IPS-11a (cell line): ENCODE results near the gene PRICKLE2.

Experiments
- H3K4me3 ChIP-seq: one replicate; pipeline ENCODE4 v1.5.1; 2013; ENCODE audit warnings: low read depth, low read length, control low read depth

Gene PRICKLE2

GRCh38 chr3:64160000-64160695, 65.1 kb downstream of the PRICKLE2 start:
- no peak overlapping the region for H3K4me3 ChIP-seq

- no peak overlapping the region for H3K4me3 ChIP-seq
These were observed 66.9 kb downstream of the PRICKLE2 start for GRCh38 chr3:64158334-64158733.

DNA sequence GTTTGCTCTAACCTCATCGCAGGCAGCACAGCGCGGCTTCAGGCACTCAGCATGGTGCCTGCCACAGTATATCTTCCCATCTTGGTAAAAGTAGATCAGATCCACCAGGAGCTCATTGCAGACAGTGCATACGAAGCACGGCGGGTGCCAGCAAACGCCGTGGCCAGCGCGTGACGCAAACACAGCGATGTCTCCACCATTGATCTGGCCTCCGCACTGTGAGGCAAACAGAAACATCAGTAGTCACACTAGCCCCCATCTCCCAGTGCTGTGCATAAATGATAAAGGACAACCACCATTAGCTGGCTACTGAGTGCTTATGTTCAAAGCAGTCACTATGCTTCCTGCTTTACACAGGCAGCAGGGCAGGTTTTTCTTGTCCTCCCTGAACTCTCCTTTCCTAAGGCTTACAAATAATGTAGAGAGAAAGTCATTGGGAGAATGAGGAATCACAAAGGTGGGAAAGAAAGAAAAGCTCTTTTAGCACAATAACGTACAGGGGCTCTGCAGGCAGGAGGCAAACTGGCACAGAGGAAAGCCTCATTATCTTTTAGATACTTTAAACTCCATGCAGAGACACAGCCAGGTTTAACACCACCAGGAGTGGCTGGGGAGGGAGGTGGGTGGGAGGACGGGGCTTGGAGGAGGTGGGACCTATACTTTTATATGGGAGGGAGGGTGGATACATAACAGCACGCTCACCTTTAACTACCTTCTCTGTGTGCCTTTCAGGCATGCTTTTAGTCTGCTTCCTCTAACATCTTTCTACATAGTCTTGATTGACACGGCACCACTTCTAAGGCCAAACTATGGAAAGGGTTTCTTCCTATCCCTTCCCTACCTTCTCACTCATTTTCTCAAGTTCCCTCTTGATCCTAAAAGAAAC, 67.9 kb downstream of the PRICKLE2 start:
- H3K4me3 ChIP-seq, result no peak overlapping the region

GRCh38 chr3:64155328-64155727, 69.9 kb downstream of the PRICKLE2 start:
- H3K4me3 ChIP-seq, result no peak overlapping the region

DNA sequence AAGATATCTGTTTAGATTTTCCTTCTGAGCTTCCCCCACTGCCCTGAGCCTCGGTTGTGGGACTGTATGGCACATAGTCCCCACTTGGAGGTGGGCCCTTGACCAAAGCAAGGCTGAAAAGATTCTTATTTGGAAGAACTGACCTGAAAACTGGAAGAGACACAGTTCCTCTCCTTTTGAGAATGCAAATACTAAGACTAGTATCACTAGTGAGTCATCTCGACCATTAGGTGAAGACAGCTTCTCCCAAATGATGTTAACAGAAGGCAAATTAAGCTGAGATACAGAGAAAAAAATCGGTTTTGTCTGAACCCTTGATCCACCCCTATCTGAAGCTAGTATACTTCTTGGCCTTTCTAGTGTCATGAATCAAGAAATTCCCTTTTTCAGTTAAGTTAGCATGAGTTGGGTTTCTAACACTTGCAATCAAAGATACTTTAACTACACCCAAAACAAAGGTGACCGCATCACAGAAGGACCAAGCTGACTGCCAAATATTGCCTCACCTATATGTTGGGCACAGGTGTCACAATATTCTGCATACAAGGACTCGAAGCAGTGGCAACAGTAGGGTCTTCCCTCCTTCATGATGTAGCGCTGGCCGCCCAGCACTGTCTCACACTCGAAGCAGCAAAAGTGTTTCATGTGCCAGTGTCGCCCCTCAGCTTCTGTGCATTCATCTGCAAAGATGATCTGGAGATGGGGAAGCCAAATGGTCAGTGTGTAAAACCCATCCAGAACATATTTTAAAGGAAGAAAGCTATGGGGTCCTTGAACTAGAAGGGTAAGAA, 72.4 kb downstream of the PRICKLE2 start:
- H3K4me3 ChIP-seq, result no peak overlapping the region

GRCh38 chr3:64152086-64152485, 73.2 kb downstream of the PRICKLE2 start:
- no peak overlapping the region for H3K4me3 ChIP-seq

DNA sequence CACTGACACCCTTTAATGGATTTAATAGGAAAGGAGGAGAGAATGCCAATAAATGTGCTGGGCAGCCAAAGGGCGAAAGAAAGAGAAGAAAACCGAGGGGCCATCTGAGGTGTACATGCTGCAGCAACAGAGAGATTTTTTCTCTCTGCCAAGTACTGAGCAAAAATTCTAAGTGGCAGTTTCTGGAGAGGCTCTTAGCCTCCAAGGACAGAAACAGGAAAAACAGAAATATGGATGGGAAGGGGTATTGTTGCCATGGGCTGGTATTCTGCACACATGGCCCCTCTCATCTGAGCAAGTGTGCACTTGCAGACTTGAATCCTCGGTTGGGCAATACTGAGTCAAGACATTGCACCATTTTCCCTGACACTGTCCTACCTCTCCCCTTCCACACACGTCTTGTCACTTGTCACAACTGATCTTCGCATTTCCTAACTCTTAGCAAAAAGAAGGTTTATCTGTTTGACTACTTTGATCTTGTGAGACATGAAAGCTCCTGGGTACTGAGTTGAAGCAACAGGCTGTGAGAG, 73.9 kb downstream of the PRICKLE2 start:
- H3K4me3 ChIP-seq, result no peak overlapping the region

DNA sequence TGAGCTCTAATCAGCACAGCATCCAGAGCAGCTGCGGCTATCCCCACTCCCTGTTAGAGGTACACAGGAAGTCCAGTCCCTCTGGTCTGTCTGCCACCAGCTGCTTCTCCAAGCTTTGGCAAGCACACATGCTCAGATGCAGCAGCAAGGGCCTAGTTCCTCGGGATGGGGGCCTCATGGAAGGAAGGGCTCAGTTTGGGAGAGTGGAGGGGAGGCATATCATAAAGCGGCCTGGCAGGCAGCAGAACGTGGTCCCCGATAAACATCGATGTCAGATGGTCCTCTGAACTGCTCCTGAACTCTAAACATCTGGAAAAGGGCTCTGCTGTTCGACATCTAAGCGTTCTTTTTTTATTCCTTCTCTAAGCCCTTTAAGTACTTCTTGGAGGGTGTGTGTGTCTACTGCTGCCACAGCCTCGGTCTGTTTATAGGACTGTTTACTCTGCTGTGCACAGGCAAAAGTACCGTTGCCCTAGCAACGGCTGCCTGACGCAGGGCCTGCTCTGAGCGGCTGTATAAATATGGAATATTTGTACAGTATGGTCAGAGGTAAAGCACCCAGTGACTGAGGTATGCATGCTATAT, 74.6 kb downstream of the PRICKLE2 start:
- no peak overlapping the region for H3K4me3 ChIP-seq

- no peak overlapping the region for H3K4me3 ChIP-seq
These were observed 75.4 kb downstream of the PRICKLE2 start for GRCh38 chr3:64149886-64150285.

- H3K4me3 ChIP-seq, result no peak overlapping the region
These were observed 76.2 kb downstream of the PRICKLE2 start for GRCh38 chr3:64148955-64149653.

GRCh38 chr3:64147211-64147610, 78.1 kb downstream of the PRICKLE2 start:
- no peak overlapping the region for H3K4me3 ChIP-seq

- H3K4me3 ChIP-seq, result no peak overlapping the region
These were observed 79.8 kb downstream of the PRICKLE2 start for GRCh38 chr3:64145438-64145837.

GRCh38 chr3:64144241-64144900, 80.9 kb downstream of the PRICKLE2 start:
- H3K4me3 ChIP-seq, result no peak overlapping the region

- H3K4me3 ChIP-seq, result no peak overlapping the region
These were observed 81.7 kb downstream of the PRICKLE2 start for GRCh38 chr3:64143409-64144130.

DNA sequence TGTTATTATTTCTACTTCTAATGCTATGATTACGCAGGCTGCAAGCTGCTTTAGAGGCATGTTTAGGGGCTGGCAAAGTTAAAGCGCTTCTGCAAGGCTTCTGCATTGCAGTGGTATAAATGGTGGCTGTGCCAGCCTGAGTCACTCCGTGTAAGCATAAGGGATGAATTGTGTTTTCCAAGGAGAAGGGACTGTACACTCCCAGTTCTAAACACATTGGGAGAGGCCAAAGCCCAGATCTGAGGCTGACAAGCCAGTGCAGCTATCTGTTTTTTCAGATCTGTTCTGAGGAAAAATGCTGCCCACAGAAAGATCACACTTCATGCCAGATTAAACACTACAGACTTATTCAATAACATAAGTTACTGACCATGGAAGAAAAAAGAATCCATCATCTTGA, 83.8 kb downstream of the PRICKLE2 start:
- H3K4me3 ChIP-seq, result no peak overlapping the region

DNA sequence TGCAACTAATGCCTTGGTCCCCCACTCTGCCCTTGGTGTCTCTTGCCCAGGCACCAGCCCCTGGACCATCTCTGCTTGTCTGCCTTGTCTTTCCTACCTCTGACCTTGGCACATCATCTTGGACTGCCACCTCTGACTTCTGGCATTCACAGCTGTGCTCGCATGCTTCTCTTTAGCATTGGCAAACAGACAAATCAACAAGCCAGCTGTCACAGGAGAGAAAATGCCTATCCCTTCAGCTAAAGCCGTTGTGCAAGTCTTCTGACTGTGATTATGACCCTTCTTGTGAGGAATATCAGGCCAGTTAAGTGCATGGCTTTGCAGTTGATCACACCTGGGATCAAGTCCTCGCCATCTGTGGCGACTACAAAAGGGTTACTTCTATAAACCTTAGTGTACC, 84.6 kb downstream of the PRICKLE2 start:
- no peak overlapping the region for H3K4me3 ChIP-seq

GRCh38 chr3:64138656-64139375, 86.5 kb downstream of the PRICKLE2 start:
- no peak overlapping the region for H3K4me3 ChIP-seq

DNA sequence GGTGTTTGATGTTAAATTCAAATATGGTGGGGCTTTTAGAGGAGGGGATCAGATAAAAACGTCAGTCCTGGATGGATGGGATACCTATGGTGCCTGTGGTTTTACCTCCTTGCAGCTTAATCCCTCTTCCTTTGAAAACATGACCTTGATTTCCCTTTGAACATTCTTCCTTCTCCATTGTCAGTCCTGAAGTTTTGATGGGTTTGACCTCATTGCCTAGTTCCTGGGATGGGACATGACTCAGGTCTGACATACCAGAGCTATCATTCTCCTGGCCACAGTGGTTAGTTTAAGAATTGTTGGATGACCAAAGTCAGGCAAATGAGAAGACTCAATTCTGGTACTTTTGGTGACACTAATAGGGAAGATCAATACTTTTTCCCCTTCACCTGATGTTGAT, 87.2 kb downstream of the PRICKLE2 start:
- no peak overlapping the region for H3K4me3 ChIP-seq
